22Rv1 (cell line): ENCODE measurements around the gene ZFP36.

Source experiments
- CTCF ChIP-seq: fragments of 450-650 bp; IDR thresholded peaks from 2 replicates; pipeline ENCODE4 v1.5.1; 2017; ENCODE audit warnings: mild to moderate bottlenecking
- ZFX ChIP-seq: fragments of 450-650 bp; IDR thresholded peaks from 2 replicates; pipeline ENCODE4 v1.6.1; 2017; ENCODE audit warnings: antibody characterized with exemption, borderline replicate concordance

- TF ChIP-seq CTCF (no peak), ZFX (no peak)
Measured at GRCh38 chr19:39372047-39372802, 34.4 kb upstream of the ZFP36 start.
